Parathyroid adenoma (tissue), 2 donors: ENCODE results near the gene CENPN.

ENCODE experiments used
- H2AFZ ChIP-seq: fragments of 300-600 bp; sonication (generic); one replicate; pipeline ENCODE4 v1.7.0; 2017; ENCODE audit warnings: antibody characterized with exemption, mild to moderate bottlenecking
- H3K27ac ChIP-seq: fragments of 300-600 bp; sonication (generic); one replicate; pipeline ENCODE4 v1.7.0; 2017
- H3K27me3 ChIP-seq: fragments of 300-600 bp; sonication (generic); one replicate; pipeline ENCODE4 v1.7.0; 2017; ENCODE audit warnings: low read length; ENCODE audit not compliant: control insufficient read depth, insufficient read depth
- H3K36me3 ChIP-seq: fragments of 300-600 bp; sonication (generic); one replicate; pipeline ENCODE4 v1.7.0; 2017; ENCODE audit warnings: low read length; ENCODE audit not compliant: control insufficient read depth, insufficient read depth
- H3K4me1 ChIP-seq: fragments of 300-600 bp; sonication (generic); one replicate; pipeline ENCODE4 v1.7.0; 2017; ENCODE audit warnings: control low read depth
- H3K4me2 ChIP-seq: fragments of 300-600 bp; sonication (generic); one replicate; pipeline ENCODE4 v1.7.0; 2017; ENCODE audit warnings: low read length
- H3K4me3 ChIP-seq: fragments of 300-600 bp; sonication (generic); one replicate; pipeline ENCODE4 v1.7.0; 2017; ENCODE audit warnings: low read depth, low read length
- H3K79me2 ChIP-seq: fragments of 300-600 bp; sonication (generic); one replicate; pipeline ENCODE4 v1.7.0; 2017; ENCODE audit warnings: control low read depth
- H3K9ac ChIP-seq: fragments of 300-600 bp; sonication (generic); one replicate; pipeline ENCODE4 v1.7.0; 2017; ENCODE audit warnings: mild to moderate bottlenecking
- H3K9me3 ChIP-seq: fragments of 300-600 bp; sonication (generic); one replicate; pipeline ENCODE4 v1.7.0; 2017; ENCODE audit warnings: low read length; ENCODE audit not compliant: control insufficient read depth
- TF ChIP-seq, protein P1 (sequence below): fragments of 300-600 bp; sonication (generic); IDR thresholded peaks from one replicate; pipeline ENCODE4 v1.7.0; 2017; ENCODE audit warnings: antibody characterized with exemption, mild to moderate bottlenecking
- donor health status: primary hyperparathyroidism.

Gene CENPN

DNA sequence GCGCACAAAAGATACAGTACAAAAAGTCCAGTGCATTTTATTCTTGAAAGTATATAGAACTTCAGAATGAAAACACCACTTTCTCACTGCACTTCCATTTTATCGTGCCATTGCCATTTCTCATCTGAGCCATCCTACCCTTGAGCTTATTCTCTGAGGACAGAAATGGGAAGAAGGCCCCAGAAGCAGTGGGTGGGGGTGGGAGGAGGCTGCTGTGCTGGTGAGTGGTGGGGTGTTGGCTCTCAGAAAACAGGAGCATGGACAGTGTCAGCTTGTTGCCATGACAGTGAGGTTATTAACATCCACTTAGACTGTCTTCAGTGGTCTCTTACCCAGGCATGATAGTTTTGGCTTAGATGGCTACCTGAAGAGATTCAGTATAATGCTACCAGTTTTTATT lies 33.1 kb downstream of the CENPN start:
- no peaks in the 10 kb centered on the region for H3K36me3 ChIP-seq
- no peak overlapping the region for H2AFZ ChIP-seq
- H3K27me3 ChIP-seq: no peaks in the 10 kb centered on the region
- no peak overlapping the region for H3K27ac ChIP-seq
- H3K4me2 ChIP-seq: no peak overlapping the region
- no peak overlapping the region for H3K9ac ChIP-seq
- no peaks in the 10 kb centered on the region for H3K9me3 ChIP-seq
- H3K79me2 ChIP-seq: peaks cover 20% of the 10 kb centered on the region
- H3K4me1 ChIP-seq: peaks cover 4% of the 10 kb centered on the region
- TF ChIP-seq, protein P1, sequence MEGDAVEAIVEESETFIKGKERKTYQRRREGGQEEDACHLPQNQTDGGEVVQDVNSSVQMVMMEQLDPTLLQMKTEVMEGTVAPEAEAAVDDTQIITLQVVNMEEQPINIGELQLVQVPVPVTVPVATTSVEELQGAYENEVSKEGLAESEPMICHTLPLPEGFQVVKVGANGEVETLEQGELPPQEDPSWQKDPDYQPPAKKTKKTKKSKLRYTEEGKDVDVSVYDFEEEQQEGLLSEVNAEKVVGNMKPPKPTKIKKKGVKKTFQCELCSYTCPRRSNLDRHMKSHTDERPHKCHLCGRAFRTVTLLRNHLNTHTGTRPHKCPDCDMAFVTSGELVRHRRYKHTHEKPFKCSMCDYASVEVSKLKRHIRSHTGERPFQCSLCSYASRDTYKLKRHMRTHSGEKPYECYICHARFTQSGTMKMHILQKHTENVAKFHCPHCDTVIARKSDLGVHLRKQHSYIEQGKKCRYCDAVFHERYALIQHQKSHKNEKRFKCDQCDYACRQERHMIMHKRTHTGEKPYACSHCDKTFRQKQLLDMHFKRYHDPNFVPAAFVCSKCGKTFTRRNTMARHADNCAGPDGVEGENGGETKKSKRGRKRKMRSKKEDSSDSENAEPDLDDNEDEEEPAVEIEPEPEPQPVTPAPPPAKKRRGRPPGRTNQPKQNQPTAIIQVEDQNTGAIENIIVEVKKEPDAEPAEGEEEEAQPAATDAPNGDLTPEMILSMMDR: no peak
- H3K4me3 ChIP-seq: no peak overlapping the region

DNA sequence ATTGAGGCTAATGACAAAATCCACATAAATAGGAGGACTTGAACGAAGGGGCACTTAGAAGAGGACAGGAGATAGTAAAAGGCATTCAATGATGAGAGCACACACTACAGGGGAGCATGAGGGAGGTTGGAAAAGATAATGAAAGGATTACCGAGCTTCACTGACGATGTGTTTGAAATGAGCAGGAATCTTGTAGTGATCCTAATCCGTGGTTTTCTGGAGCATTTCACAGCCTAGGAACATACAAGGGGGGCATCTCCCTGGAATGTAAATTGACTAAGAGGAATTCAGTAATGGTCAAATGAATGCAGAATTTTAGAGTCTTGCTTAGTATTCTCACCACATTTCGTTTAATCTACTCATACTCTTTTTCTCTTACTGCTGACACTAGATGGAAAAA lies 33.8 kb downstream of the CENPN start:
- peaks cover 3% of the 10 kb centered on the region for H3K4me1 ChIP-seq
- H3K79me2 ChIP-seq: peaks cover 20% of the 10 kb centered on the region
- H3K9me3 ChIP-seq: no peaks in the 10 kb centered on the region
- H3K27ac ChIP-seq: no peak overlapping the region
- TF ChIP-seq, protein P1: no peak
- H2AFZ ChIP-seq: no peak overlapping the region
- no peaks in the 10 kb centered on the region for H3K27me3 ChIP-seq
- no peak overlapping the region for H3K4me3 ChIP-seq
- no peaks in the 10 kb centered on the region for H3K36me3 ChIP-seq
- no peak overlapping the region for H3K9ac ChIP-seq
- H3K4me2 ChIP-seq: no peak overlapping the region

DNA sequence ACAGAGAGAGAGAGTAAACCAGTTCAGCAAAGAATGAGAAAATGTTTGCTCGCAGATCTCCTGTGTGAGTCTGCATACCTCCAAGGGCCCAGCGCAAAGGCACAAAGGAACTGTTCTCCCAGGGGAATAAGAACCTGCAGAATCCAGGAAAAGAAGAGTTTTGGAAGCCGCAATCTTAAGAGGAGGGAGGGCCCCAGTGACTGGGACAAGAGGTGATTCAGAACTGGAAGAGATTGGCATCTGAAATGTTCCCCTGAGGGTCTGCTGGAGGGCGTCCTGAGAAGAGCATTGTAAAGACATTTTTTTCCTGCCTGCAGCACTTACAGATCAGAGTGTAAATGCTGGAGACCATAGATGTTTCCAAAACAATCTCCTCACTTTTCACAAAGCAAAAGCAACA lies 34.7 kb downstream of the CENPN start:
- Histone ChIP-seq H3K9me3 (no peaks in the 10 kb centered on the region), H3K9ac (no peak overlapping the region), H3K4me1 (peaks cover 2% of the 10 kb centered on the region), H3K4me3 (no peak overlapping the region), H3K27ac (no peak overlapping the region), H3K79me2 (peaks cover 16% of the 10 kb centered on the region), H3K4me2 (no peak overlapping the region), H3K27me3 (no peaks in the 10 kb centered on the region), H2AFZ (no peak overlapping the region), H3K36me3 (no peaks in the 10 kb centered on the region)
- TF ChIP-seq, protein P1: no peak

DNA sequence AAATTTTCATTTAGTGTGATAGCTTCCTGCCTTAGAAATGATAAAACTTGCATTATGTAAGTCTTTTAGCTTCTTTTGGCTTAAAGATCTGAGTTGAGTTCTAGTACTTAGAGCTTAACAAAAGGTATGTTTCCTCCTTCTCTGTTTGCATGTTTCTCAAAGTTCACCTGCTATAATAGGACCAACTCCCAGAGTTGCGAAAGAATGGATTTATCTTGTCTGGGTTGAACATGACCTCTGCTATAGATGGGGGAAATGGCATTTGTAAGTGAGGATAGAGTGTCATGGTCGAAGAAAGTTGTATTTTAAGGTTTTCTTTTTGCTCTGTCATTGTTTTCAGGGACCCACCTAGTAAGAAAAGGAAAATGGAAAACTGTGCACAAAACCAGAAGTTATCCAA lies 35.8 kb downstream of the CENPN start:
- Histone ChIP-seq H3K27ac (no peak overlapping the region), H3K27me3 (no peaks in the 10 kb centered on the region), H3K79me2 (peaks cover 10% of the 10 kb centered on the region), H3K36me3 (no peaks in the 10 kb centered on the region), H3K4me1 (no peaks in the 10 kb centered on the region), H3K4me2 (no peak overlapping the region), H3K4me3 (no peak overlapping the region), H3K9ac (no peak overlapping the region), H2AFZ (no peak overlapping the region), H3K9me3 (no peaks in the 10 kb centered on the region)
- TF ChIP-seq, protein P1: no peak

DNA sequence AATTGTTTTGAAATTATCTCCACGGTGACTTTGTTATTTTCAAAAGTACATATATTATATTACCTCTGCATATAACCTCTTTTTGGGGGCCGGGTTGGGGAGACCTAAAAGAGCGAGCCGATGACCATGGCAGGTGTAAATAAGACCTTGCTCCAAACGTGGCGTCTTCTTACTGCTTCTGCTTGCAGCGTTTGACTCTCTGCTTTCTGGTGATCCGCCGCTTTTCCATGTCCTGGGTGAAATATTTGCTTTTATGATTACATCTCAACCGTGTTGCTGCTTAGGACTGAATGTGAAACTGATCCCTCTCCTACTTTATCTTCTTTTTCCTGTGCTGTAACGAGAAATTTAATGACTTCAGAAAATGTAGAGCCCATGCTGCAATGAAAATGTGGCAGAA lies 46.7 kb downstream of the CENPN start:
- Histone ChIP-seq H3K9me3 (no peaks in the 10 kb centered on the region), H3K9ac (no peak overlapping the region), H3K4me1 (no peaks in the 10 kb centered on the region), H3K27ac (no peak overlapping the region), H3K4me3 (no peak overlapping the region), H3K27me3 (no peaks in the 10 kb centered on the region), H3K4me2 (peak overlapping the region; percentile 56), H3K79me2 (no peaks in the 10 kb centered on the region), H2AFZ (peak overlapping the region; percentile 61), H3K36me3 (no peaks in the 10 kb centered on the region)
- TF ChIP-seq, protein P1: no peak
